ENCODE results near the gene MYL11.

Gene MYL11

GRCh38 chr16:30350134-30350871 is 24.3 kb upstream of the MYL11 start:
- no peak for DNase-seq (ENCODE audit: low read depth in 1 of 2, low spot score in 1 of 2)
- Histone ChIP-seq H3K4me3 (replicated peaks; ENCODE audit: insufficient read depth, low read length) (no peak overlapping the region), H3K27me3 (ENCODE audit: insufficient read depth, poor library complexity, severe bottlenecking) (no peaks in the 10 kb centered on the region), H3K27ac (replicated peaks) (no peak overlapping the region)
- TF ChIP-seq CTCF (IDR thresholded peaks at IDR 0.05; ENCODE audit: insufficient read depth, low read length) (no peak), POLR2AphosphoS5 (IDR thresholded peaks at IDR 0.05; ENCODE audit: low read depth) (no peak), REST (IDR thresholded peaks at IDR 0.05; ENCODE audit: insufficient replicate concordance, low read depth) (no peak), GABPA (IDR thresholded peaks at IDR 0.05; ENCODE audit: low read depth) (no peak), SPI1 (IDR thresholded peaks at IDR 0.05; ENCODE audit: borderline replicate concordance, low read depth) (no peak)

- no peak overlapping the region for H3K27ac ChIP-seq (replicated peaks)
- no peak overlapping the region for H3K4me3 ChIP-seq (replicated peaks; ENCODE audit: insufficient read depth, low read length)
Measured at GRCh38 chr16:30351001-30351441, 23.6 kb upstream of the MYL11 start.

More at GRCh38 chr16:30351001-30351441, 23.6 kb upstream of the MYL11 start:
- no peak for DNase-seq (ENCODE audit: low read depth in 1 of 2, low spot score in 1 of 2)
- no peaks in the 10 kb centered on the region for H3K27me3 ChIP-seq (ENCODE audit: insufficient read depth, poor library complexity, severe bottlenecking)
- TF ChIP-seq GABPA (IDR thresholded peaks at IDR 0.05; ENCODE audit: low read depth) (no peak), CTCF (IDR thresholded peaks at IDR 0.05; ENCODE audit: insufficient read depth, low read length) (no peak), POLR2AphosphoS5 (IDR thresholded peaks at IDR 0.05; ENCODE audit: low read depth) (no peak), REST (IDR thresholded peaks at IDR 0.05; ENCODE audit: insufficient replicate concordance, low read depth) (no peak), SPI1 (IDR thresholded peaks at IDR 0.05; ENCODE audit: borderline replicate concordance, low read depth) (no peak)
